GM21360 (cell line): Measurements from ENCODE around the gene ZNHIT1.
"Not testable (repeated sequence)": the region's sequence is repeated elsewhere in the genome, so short reads cannot be mapped to it uniquely, and the experiment has no call there.

Experiments
- ATAC-seq: cut with Tn5 transposase; IDR thresholded peaks from one replicate; pipeline ENCODE4 v1.9.1; 2021; ENCODE audit warnings: mild to moderate bottlenecking, moderate library complexity; ENCODE audit not compliant: unreplicated experiment

Gene ZNHIT1

GRCh38 chr7:101240226-101241014, 22.5 kb downstream of the ZNHIT1 start:
- ATAC-seq, result no peak

GRCh38 chr7:101241015-101241363, 23.0 kb downstream of the ZNHIT1 start:
- ATAC-seq, result no peak

GRCh38 chr7:101241443-101242349, 23.7 kb downstream of the ZNHIT1 start:
- no peak for ATAC-seq

- no peak for ATAC-seq
These were observed 25.8 kb downstream of the ZNHIT1 start for GRCh38 chr7:101243646-101244374.

GRCh38 chr7:101244375-101245146, 26.6 kb downstream of the ZNHIT1 start, which contains the start of gene FIS1:
Gene FIS1 (minus strand): TSS chr7:101245081. CDS start chr7:101245004, 77 bp downstream.
- peak; percentile 82 for ATAC-seq

GRCh38 chr7:101245147-101245668, 27.2 kb downstream of the ZNHIT1 start:
- ATAC-seq, result no peak

- no peak for ATAC-seq
These were observed 30.3 kb downstream of the ZNHIT1 start for GRCh38 chr7:101248276-101248675.

GRCh38 chr7:101250324-101250723, 32.4 kb downstream of the ZNHIT1 start:
- no peak for ATAC-seq

GRCh38 chr7:101251871-101252659, 34.1 kb downstream of the ZNHIT1 start:
- ATAC-seq, result peak; percentile 94

- ATAC-seq, result not testable (repeated sequence)
These were observed 35.2 kb downstream of the ZNHIT1 start for GRCh38 chr7:101253199-101253598.

- no peak for ATAC-seq
These were observed 37.8 kb downstream of the ZNHIT1 start for GRCh38 chr7:101255796-101256195.

GRCh38 chr7:101258243-101258731, 40.3 kb downstream of the ZNHIT1 start:
- no peak for ATAC-seq

- ATAC-seq, result not testable (repeated sequence)
These were observed 46.2 kb downstream of the ZNHIT1 start for GRCh38 chr7:101264102-101264706.

GRCh38 chr7:101265622-101266516, 47.9 kb downstream of the ZNHIT1 start:
- no peak for ATAC-seq

GRCh38 chr7:101269664-101270063, 51.7 kb downstream of the ZNHIT1 start:
- ATAC-seq, result no peak

- no peak for ATAC-seq
These were observed 53.1 kb downstream of the ZNHIT1 start for GRCh38 chr7:101271021-101271420.

GRCh38 chr7:101273206-101273605, 55.2 kb downstream of the ZNHIT1 start:
- ATAC-seq, result no peak
